CD4-positive, alpha-beta T cell (primary cell): ENCODE measurements around the gene CDCA8. TPM values are rescaled to one million over a fixed set of nuclear protein-coding genes. Genes with fewer than 3 reads are reported as not detected.

ENCODE experiments used
- ATAC-seq: fragments of 200-7000 bp; cut with Tn5 transposase; one replicate; pipeline ENCODE4 v1.10.0; 2022; ENCODE audit warnings: mild to moderate bottlenecking; ENCODE audit not compliant: poor library complexity
- CTCF ChIA-PET: fragments of 350-600 bp; sonication (Branson Sonifier 250); formaldehyde crosslinking; loops from one replicate; lab custom pipeline; 2021; ENCODE audit warnings: antibody characterized with exemption, inconsistent platforms; lab: Charles Lee
- POLR2A ChIA-PET: fragments of 350-600 bp; sonication (Branson Sonifier 250); formaldehyde crosslinking; loops from one replicate; lab custom pipeline; 2021; ENCODE audit warnings: antibody characterized with exemption, inconsistent platforms; lab: Charles Lee
- DNase-seq, 14 experiments: peaks; one replicate each; pipeline ENCODE4 v3.0.0-alpha.2; 2013 to 2020; ENCODE audit warnings: mixed read lengths in 2 of 14
- H3K27ac ChIP-seq, 2 donors: one replicate each; pipeline versions ENCODE4 v1.5.1 to v1.7.0; 2013; ENCODE audit warnings: low read length in 2 of 2, low read depth in 1 of 2, mild to moderate bottlenecking in 1 of 2
- H3K27me3 ChIP-seq, 2 experiments: 1 replicate in 1 of 2; 2 replicates in 1 of 2; pipeline versions ENCODE4 v1.6.1 to v1.7.0; 2013; ENCODE audit warnings: low read length in 2 of 2, control low read depth in 1 of 2, mild to moderate bottlenecking in 1 of 2, moderate library complexity in 1 of 2; ENCODE audit not compliant: insufficient read depth in 2 of 2, control insufficient read depth in 1 of 2
- H3K36me3 ChIP-seq: one replicate; pipeline ENCODE4 v1.6.1; 2013; ENCODE audit warnings: low read length, control low read depth; ENCODE audit not compliant: insufficient read depth
- H3K4me1 ChIP-seq: one replicate; pipeline ENCODE4 v1.6.1; 2013; ENCODE audit warnings: low read length, control low read depth; ENCODE audit not compliant: insufficient read depth
- H3K4me3 ChIP-seq: one replicate; pipeline ENCODE4 v1.5.1; 2013; ENCODE audit warnings: mild to moderate bottlenecking, low read length, moderate library complexity
- H3K9me3 ChIP-seq, 2 experiments: 1 replicate in 1 of 2; 2 replicates in 1 of 2; pipeline versions ENCODE4 v1.6.1 to v1.7.0; 2013; ENCODE audit warnings: low read length in 2 of 2, mild to moderate bottlenecking in 2 of 2, control low read depth in 1 of 2, moderate library complexity in 1 of 2; ENCODE audit not compliant: control insufficient read depth in 1 of 2, insufficient read depth in 1 of 2
- H3K27ac Mint-ChIP-seq: one replicate; pipeline ENCODE4 v1.8.0; 2020; ENCODE audit warnings: mixed read lengths
- H3K27me3 Mint-ChIP-seq: one replicate; pipeline ENCODE4 v1.8.0; 2021; ENCODE audit warnings: mixed read lengths
- H3K36me3 Mint-ChIP-seq: one replicate; pipeline ENCODE4 v1.8.0; 2021; ENCODE audit warnings: low read depth, mixed read lengths
- H3K4me1 Mint-ChIP-seq: one replicate; pipeline ENCODE4 v1.8.0; 2021; ENCODE audit warnings: low read depth, mixed read lengths
- H3K4me3 Mint-ChIP-seq: one replicate; pipeline ENCODE4 v1.8.0; 2020; ENCODE audit warnings: mild to moderate bottlenecking, mixed read lengths
- H3K9me3 Mint-ChIP-seq: one replicate; pipeline ENCODE4 v1.8.0; 2020; ENCODE audit warnings: mixed read lengths
- intact Hi-C, 2 experiments: fragments of 100-400 bp; cut with DNase I in 1 of 2; cut with micrococcal nuclease in 1 of 2; formaldehyde crosslinking; loops; one replicate each; pipeline versions ENCODE4 v1.15.1 to v1.9.0; 2023 to 2025; cut with DNase I, micrococcal nuclease
- total RNA-seq, 174 experiments: library from RNA in 2 of 174; stranded (reverse) in 2 of 174; gene quantifications; one replicate each; pipeline ENCODE4 v1.2.3 and lab custom pipeline; 2021 to 2026
- TF ChIP-seq, protein P1 (sequence below): fragments of 200-600 bp; IDR thresholded peaks from one replicate; pipeline ENCODE4 v1.8.0; 2022; ENCODE audit warnings: antibody characterized with exemption, mild to moderate bottlenecking

CDCA8 gene
- total RNA-seq, 2 experiments from 2014 or later: 0.25 to 0.36 TPM

DNA sequence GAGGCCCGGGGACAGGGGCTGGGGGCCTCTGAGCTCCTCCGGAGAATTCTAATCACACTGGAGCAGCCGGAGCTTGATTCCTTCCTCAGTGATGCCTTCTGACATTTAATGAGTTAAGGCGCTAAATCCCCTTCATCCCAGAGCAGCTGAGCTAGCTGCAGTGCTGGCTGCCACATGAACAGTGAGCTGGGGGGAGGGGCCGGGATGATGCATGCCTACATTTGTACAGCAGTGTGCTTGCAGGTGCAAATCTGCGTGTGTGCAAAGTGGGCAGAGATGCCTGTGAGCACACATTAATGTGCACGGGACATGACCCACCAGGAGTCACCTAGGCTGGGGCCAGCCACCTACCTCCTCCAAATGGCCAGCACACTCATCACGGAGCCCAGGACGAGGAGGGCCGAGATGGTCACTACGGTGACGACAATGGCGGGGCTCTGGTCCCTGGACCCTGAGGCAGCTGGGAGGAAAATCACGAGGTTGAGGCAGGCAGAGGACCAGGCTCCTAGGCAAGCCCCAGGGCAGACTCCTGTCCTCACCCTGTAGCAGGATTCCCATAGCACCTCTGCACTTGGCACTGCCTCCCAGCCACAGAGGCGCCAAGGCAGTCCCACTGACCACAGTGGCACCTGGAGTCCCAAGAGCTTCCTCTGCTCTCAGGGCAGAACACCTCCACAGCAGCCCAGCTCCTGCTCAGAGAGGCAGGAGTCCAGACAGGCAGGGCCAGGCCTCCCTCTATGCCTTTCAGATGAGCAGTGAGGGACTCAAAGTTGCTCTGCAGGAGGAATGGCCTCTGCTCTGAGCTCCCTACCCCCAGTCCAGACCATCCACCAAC is 34.7 kb downstream of the CDCA8 start:
- no peak overlapping the region for H3K27ac Mint-ChIP-seq
- DNase-seq (no peak), ATAC-seq (no peak)
- H3K36me3 Mint-ChIP-seq: no peaks in the 10 kb centered on the region
- Histone ChIP-seq H3K36me3 (no peaks in the 10 kb centered on the region), H3K27ac (no peak overlapping the region), H3K27me3 (peaks cover 0 to 8% of the 10 kb centered on the region in 2 experiments), H3K4me3 (no peak overlapping the region), H3K4me1 (no peaks in the 10 kb centered on the region), H3K9me3 (no peaks in the 10 kb centered on the region)
- intact Hi-C loops: no loop called here
- H3K27me3 Mint-ChIP-seq: peaks cover 26% of the 10 kb centered on the region
- POLR2A ChIA-PET: no interaction called here
- no peaks in the 10 kb centered on the region for H3K4me1 Mint-ChIP-seq
- no peak overlapping the region for H3K4me3 Mint-ChIP-seq
- H3K9me3 Mint-ChIP-seq: no peaks in the 10 kb centered on the region
- CTCF ChIA-PET: no interaction called here
- TF ChIP-seq, protein P1, sequence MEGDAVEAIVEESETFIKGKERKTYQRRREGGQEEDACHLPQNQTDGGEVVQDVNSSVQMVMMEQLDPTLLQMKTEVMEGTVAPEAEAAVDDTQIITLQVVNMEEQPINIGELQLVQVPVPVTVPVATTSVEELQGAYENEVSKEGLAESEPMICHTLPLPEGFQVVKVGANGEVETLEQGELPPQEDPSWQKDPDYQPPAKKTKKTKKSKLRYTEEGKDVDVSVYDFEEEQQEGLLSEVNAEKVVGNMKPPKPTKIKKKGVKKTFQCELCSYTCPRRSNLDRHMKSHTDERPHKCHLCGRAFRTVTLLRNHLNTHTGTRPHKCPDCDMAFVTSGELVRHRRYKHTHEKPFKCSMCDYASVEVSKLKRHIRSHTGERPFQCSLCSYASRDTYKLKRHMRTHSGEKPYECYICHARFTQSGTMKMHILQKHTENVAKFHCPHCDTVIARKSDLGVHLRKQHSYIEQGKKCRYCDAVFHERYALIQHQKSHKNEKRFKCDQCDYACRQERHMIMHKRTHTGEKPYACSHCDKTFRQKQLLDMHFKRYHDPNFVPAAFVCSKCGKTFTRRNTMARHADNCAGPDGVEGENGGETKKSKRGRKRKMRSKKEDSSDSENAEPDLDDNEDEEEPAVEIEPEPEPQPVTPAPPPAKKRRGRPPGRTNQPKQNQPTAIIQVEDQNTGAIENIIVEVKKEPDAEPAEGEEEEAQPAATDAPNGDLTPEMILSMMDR: no peak

DNA sequence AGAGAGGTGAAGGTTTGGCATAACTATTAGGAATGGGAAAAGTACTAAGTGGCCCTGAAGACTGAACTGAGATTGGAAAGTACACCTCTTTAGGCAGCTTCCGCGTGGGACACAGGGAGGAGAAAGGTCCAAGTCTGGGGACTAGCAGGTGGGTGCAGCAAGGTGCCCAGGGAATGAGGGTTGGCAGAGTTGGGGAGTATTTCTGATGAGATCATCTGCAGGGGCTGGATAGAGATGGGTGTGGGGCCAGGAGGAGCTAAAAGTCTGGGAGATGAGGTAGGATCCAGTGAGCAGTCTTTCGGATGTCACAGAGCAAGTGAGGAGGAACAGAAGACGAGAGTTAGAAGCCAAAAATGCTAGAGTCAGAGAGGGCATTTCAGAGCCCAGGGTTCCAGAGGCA is 36.1 kb downstream of the CDCA8 start:
- peaks cover 0 to 8% of the 10 kb centered on the region in 2 experiments for H3K27me3 ChIP-seq
- H3K9me3 Mint-ChIP-seq: no peaks in the 10 kb centered on the region
- no peaks in the 10 kb centered on the region for H3K36me3 ChIP-seq
- TF ChIP-seq, protein P1: no peak
- CTCF ChIA-PET: no interaction called here
- peaks cover 36% of the 10 kb centered on the region for H3K27me3 Mint-ChIP-seq
- POLR2A ChIA-PET: no interaction called here
- no peaks in the 10 kb centered on the region for H3K4me1 Mint-ChIP-seq
- ATAC-seq: no peak
- no peak overlapping the region for H3K27ac ChIP-seq
- no peaks in the 10 kb centered on the region for H3K4me1 ChIP-seq
- H3K4me3 ChIP-seq: no peak overlapping the region
- H3K9me3 ChIP-seq: no peaks in the 10 kb centered on the region
- intact Hi-C loops: no loop called here
- no peak overlapping the region for H3K4me3 Mint-ChIP-seq
- no peak overlapping the region for H3K27ac Mint-ChIP-seq
- H3K36me3 Mint-ChIP-seq: no peaks in the 10 kb centered on the region
- DNase-seq: no peak

DNA sequence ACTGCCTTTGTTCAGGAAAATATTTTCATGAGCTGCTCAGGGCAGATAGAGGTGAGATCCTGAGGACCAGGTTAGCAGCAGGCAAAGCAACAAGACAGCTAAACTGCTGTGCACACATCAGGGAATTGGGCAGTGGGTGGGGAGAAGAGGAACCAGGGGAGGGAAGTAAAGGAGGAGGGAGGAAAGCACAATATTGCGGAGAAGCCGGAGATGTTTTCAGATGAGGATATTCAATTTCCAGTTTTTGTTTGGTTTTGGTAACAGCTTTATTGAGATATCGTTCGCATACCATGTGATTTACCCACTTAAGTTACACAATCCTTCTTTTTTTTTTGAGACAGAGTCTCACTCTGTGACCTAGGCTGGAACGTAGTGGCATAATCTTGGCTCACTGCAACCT is 38.1 kb downstream of the CDCA8 start:
- H3K9me3 Mint-ChIP-seq: no peaks in the 10 kb centered on the region
- H3K27me3 Mint-ChIP-seq: peaks cover 46% of the 10 kb centered on the region
- no peak overlapping the region for H3K4me3 Mint-ChIP-seq
- no peaks in the 10 kb centered on the region for H3K4me1 ChIP-seq
- ChIA-PET POLR2A (no interaction called here), CTCF (no interaction called here)
- no peaks in the 10 kb centered on the region for H3K36me3 Mint-ChIP-seq
- peaks cover 0 to 7% of the 10 kb centered on the region in 2 experiments for H3K9me3 ChIP-seq
- H3K4me1 Mint-ChIP-seq: no peaks in the 10 kb centered on the region
- intact Hi-C loops: no loop called here
- H3K27me3 ChIP-seq: peaks cover 9 to 14% of the 10 kb centered on the region in 2 experiments
- H3K27ac ChIP-seq: no peak overlapping the region
- DNase-seq (no peak), ATAC-seq (no peak)
- no peaks in the 10 kb centered on the region for H3K36me3 ChIP-seq
- TF ChIP-seq, protein P1: no peak
- H3K4me3 ChIP-seq: no peak overlapping the region
- no peak overlapping the region for H3K27ac Mint-ChIP-seq
